Thyroid gland (tissue), 4 donors: ENCODE results near the gene LNX1. TPM values are rescaled to one million over a fixed set of nuclear protein-coding genes. Genes with fewer than 3 reads are reported as not detected.
A peak's percentile ranks its signal among the peaks of the same experiment; 100 is the strongest.

Experiments used
- DNase-seq, 2 donors: peaks; one replicate each; pipeline ENCODE4 v3.0.0-alpha.2; 2019
- H3K27ac ChIP-seq, 3 donors: fragments of 200-600 bp; sonication (generic); 1 replicate in 2 of 3; 2 replicates in 1 of 3; pipeline ENCODE4 v1.5.1; 2016 to 2019; ENCODE audit warnings: mild to moderate bottlenecking in 1 of 3, moderate library complexity in 1 of 3
- H3K27me3 ChIP-seq: fragments of 200-600 bp; sonication (generic); one replicate; pipeline ENCODE4 v1.5.1; 2019
- H3K36me3 ChIP-seq, 2 donors: fragments of 200-600 bp; sonication (generic); one replicate each; pipeline ENCODE4 v1.5.1; 2016 to 2019
- H3K4me1 ChIP-seq, 2 donors: fragments of 200-600 bp; sonication (generic); one replicate each; pipeline ENCODE4 v1.5.1; 2017 to 2019
- H3K4me3 ChIP-seq, 3 donors: fragments of 200-600 bp; sonication (generic); replicated peaks in 1 of 3; 1 replicate in 2 of 3; 2 replicates in 1 of 3; pipeline ENCODE4 v1.5.1; 2016; ENCODE audit warnings: mild to moderate bottlenecking in 1 of 3
- H3K9me3 ChIP-seq: fragments of 200-600 bp; sonication (generic); one replicate; pipeline ENCODE4 v1.5.1; 2017
- CTCF ChIP-seq, 6 experiments: fragments of 200-600 bp in 3 of 6; fragments of 450-650 bp in 3 of 6; sonication (generic) in 3 of 6; IDR thresholded peaks; one replicate each; pipeline ENCODE4 v1.5.1; 2016 to 2019; ENCODE audit warnings: antibody characterized with exemption in 6 of 6, mild to moderate bottlenecking in 2 of 6, inconsistent platforms in 1 of 6, moderate library complexity in 1 of 6
- POLR2A ChIP-seq, 2 donors: fragments of 450-650 bp; IDR thresholded peaks; one replicate each; pipeline ENCODE4 v1.6.1; 2017; ENCODE audit warnings: antibody characterized with exemption in 2 of 2, mild to moderate bottlenecking in 2 of 2, moderate library complexity in 1 of 2
- WGBS, 2 donors: methylation state at CpG; one replicate each; pipeline ENCODE4 v1.1.5; 2017; 5-methylcytosine and 5-hydroxymethylcytosine counted together
- intact Hi-C: fragments of 100-400 bp; cut with DNase I; formaldehyde crosslinking; loops from one replicate; pipeline ENCODE4 v1.15.1; 2023
- total RNA-seq, 4 donors: library from RNA; depleted of rRNA; stranded (reverse); fragments of >200 nt; gene quantifications; one replicate each; pipeline ENCODE4 v1.2.3, GENCODE V29; 2016

Gene LNX1
- total RNA-seq, 4 donors from 2014 or later, result 34.3 to 63.8 (median 43.3) TPM

GRCh38 chr4:53616219-53616618 is 24.9 kb upstream of the LNX1 start:
- peak overlapping the region in 1 of 3 donors; percentile 50 for H3K27ac ChIP-seq
- no peak for DNase-seq
- 94% methylated on average over 2 of the region's 2 CpGs for WGBS, 2 donors
- no peak overlapping the region for H3K4me3 ChIP-seq
- no peaks in the 10 kb centered on the region for H3K36me3 ChIP-seq
- intact Hi-C loops, result no loop called here
- peaks cover 16 to 18% of the 10 kb centered on the region in 2 donors for H3K4me1 ChIP-seq
- H3K27me3 ChIP-seq, result no peaks in the 10 kb centered on the region
- TF ChIP-seq CTCF (IDR thresholded peaks at IDR 0.05) (no peak), POLR2A (IDR thresholded peaks at IDR 0.05) (no peak)
- peaks cover 4% of the 10 kb centered on the region for H3K9me3 ChIP-seq

- intact Hi-C loops, result no loop called here
- 94 to 97% methylated on average over 3 of the region's 3 CpGs for whole genome bisulfite sequencing, 2 donors
- Histone ChIP-seq H3K4me3 (no peak overlapping the region), H3K36me3 (no peaks in the 10 kb centered on the region), H3K9me3 (peaks cover 4% of the 10 kb centered on the region), H3K27me3 (no peaks in the 10 kb centered on the region), H3K4me1 (peaks cover 16 to 18% of the 10 kb centered on the region in 2 donors), H3K27ac (no peak overlapping the region)
- no peak for DNase-seq
- TF ChIP-seq POLR2A (IDR thresholded peaks at IDR 0.05) (no peak), CTCF (IDR thresholded peaks at IDR 0.05) (no peak)
Observed at GRCh38 chr4:53614591-53614990, 23.3 kb upstream of the LNX1 start.

- Histone ChIP-seq H3K27me3 (no peaks in the 10 kb centered on the region), H3K4me3 (no peak overlapping the region), H3K27ac (no peak overlapping the region), H3K36me3 (no peaks in the 10 kb centered on the region), H3K4me1 (peaks cover 8 to 14% of the 10 kb centered on the region in 2 donors), H3K9me3 (peaks cover 4% of the 10 kb centered on the region)
- WGBS, 2 donors, result 96 to 100% methylated on average over 3 of the region's 3 CpGs
- intact Hi-C loops, result no loop called here
- TF ChIP-seq CTCF (IDR thresholded peaks at IDR 0.05) (no peak), POLR2A (IDR thresholded peaks at IDR 0.05) (no peak)
- no peak for DNase-seq
Observed at GRCh38 chr4:53613428-53613827, 22.1 kb upstream of the LNX1 start.

GRCh38 chr4:53608649-53609048 is 17.4 kb upstream of the LNX1 start:
- no peaks in the 10 kb centered on the region for H3K36me3 ChIP-seq
- no peak overlapping the region for H3K4me3 ChIP-seq
- intact Hi-C loops, result no loop called here
- WGBS, 2 donors, result 88 to 95% methylated on average over 4 of the region's 4 CpGs
- no peak for TF ChIP-seq POLR2A (IDR thresholded peaks at IDR 0.05)
- TF ChIP-seq CTCF (IDR thresholded peaks at IDR 0.05), result no peak
- no peak for DNase-seq
- H3K27ac ChIP-seq, result no peak overlapping the region
- H3K9me3 ChIP-seq, result peaks cover 4% of the 10 kb centered on the region
- no peaks in the 10 kb centered on the region for H3K4me1 ChIP-seq
- H3K27me3 ChIP-seq, result no peaks in the 10 kb centered on the region

GRCh38 chr4:53608242-53608641 is 17.0 kb upstream of the LNX1 start:
- intact Hi-C loops, result no loop called here
- no peak overlapping the region for H3K27ac ChIP-seq
- TF ChIP-seq POLR2A (IDR thresholded peaks at IDR 0.05), result no peak
- no peak for TF ChIP-seq CTCF (IDR thresholded peaks at IDR 0.05)
- H3K4me3 ChIP-seq, result no peak overlapping the region
- H3K4me1 ChIP-seq, result no peaks in the 10 kb centered on the region
- DNase-seq, result no peak
- peaks cover 4% of the 10 kb centered on the region for H3K9me3 ChIP-seq
- no peaks in the 10 kb centered on the region for H3K36me3 ChIP-seq
- H3K27me3 ChIP-seq, result no peaks in the 10 kb centered on the region
- WGBS, 2 donors, result 87 to 88% methylated on average over 3 of the region's 3 CpGs
